CD4-positive, CD25-positive, alpha-beta regulatory T cell (primary cell): ENCODE data around the gene SLC25A40. TPM values are rescaled to one million over a fixed set of nuclear protein-coding genes. Genes with fewer than 3 reads are reported as not detected.
"Not testable (repeated sequence)": the region's sequence is repeated elsewhere in the genome, so short reads cannot be mapped to it uniquely, and the experiment has no call there.

ENCODE experiments used
- ATAC-seq, 2 donors: fragments of 150-1000 bp; cut with Tn5 transposase; one replicate each; pipeline ENCODE4 v1.10.0; 2021; ENCODE audit warnings: low read depth in 2 of 2, moderate number of reproducible peaks in 2 of 2, moderate library complexity in 1 of 2
- DNase-seq, 3 donors: peaks; one replicate each; pipeline versions ENCODE4 v3.0.0 to v3.0.0-alpha.2; 2012 to 2022; ENCODE audit warnings: mixed read lengths in 1 of 3
- H3K27ac ChIP-seq: one replicate; pipeline ENCODE4 v1.7.0; 2013; ENCODE audit warnings: mild to moderate bottlenecking, low read length; ENCODE audit not compliant: insufficient read depth, poor library complexity, severe bottlenecking
- H3K27me3 ChIP-seq: one replicate; pipeline ENCODE4 v1.7.0; 2013; ENCODE audit warnings: low read length; ENCODE audit not compliant: control insufficient read depth, insufficient read depth
- H3K36me3 ChIP-seq: one replicate; pipeline ENCODE4 v1.7.0; 2013; ENCODE audit warnings: mild to moderate bottlenecking, low read length, moderate library complexity; ENCODE audit not compliant: control insufficient read depth, insufficient read depth
- H3K4me1 ChIP-seq: 2 replicates; pipeline ENCODE4 v1.7.0; 2013; ENCODE audit warnings: mild to moderate bottlenecking, low read length; ENCODE audit not compliant: insufficient read depth, control insufficient read depth, poor library complexity, severe bottlenecking
- H3K4me3 ChIP-seq: one replicate; pipeline ENCODE4 v1.7.0; 2013; ENCODE audit warnings: low read depth, mild to moderate bottlenecking, low read length, moderate library complexity
- H3K9me3 ChIP-seq, 2 experiments: 1 replicate in 1 of 2; 2 replicates in 1 of 2; pipeline ENCODE4 v1.7.0; 2013; ENCODE audit warnings: low read length in 2 of 2, mild to moderate bottlenecking in 1 of 2, moderate library complexity in 1 of 2; ENCODE audit not compliant: control insufficient read depth in 2 of 2
- H3K27ac Mint-ChIP-seq, 3 donors: one replicate each; pipeline ENCODE4 v1.8.0; 2020 to 2022; ENCODE audit warnings: mild to moderate bottlenecking in 3 of 3, mixed read lengths in 3 of 3, moderate library complexity in 2 of 3
- H3K27me3 Mint-ChIP-seq: one replicate; pipeline ENCODE4 v1.8.0; 2022; ENCODE audit warnings: mild to moderate bottlenecking, mixed read lengths
- H3K36me3 Mint-ChIP-seq: one replicate; pipeline ENCODE4 v1.8.0; 2020; ENCODE audit warnings: mixed read lengths
- H3K4me1 Mint-ChIP-seq, 4 donors: one replicate each; pipeline ENCODE4 v1.8.0; 2020 to 2022; ENCODE audit warnings: mixed read lengths in 4 of 4, mild to moderate bottlenecking in 1 of 4
- H3K4me3 Mint-ChIP-seq, 4 donors: one replicate each; pipeline ENCODE4 v1.8.0; 2020 to 2022; ENCODE audit warnings: mild to moderate bottlenecking in 4 of 4, mixed read lengths in 4 of 4, moderate library complexity in 3 of 4
- H3K9me3 Mint-ChIP-seq, 7 donors: one replicate each; pipeline ENCODE4 v1.8.0; 2020 to 2022; ENCODE audit warnings: mixed read lengths in 7 of 7, mild to moderate bottlenecking in 3 of 7, moderate library complexity in 2 of 7
- polyA plus RNA-seq, 4 donors: library from polyadenylated mRNA; unstranded; fragments of 300-500 nt; fragmentation: Illumina TruSeq; gene quantifications; one replicate each; pipeline ENCODE4 v1.2.3, GENCODE V29; 2021
- total RNA-seq: library from RNA; stranded (reverse); gene quantifications from one replicate; pipeline ENCODE4 v1.2.3, GENCODE V29; 2022

Gene SLC25A40
- total and polyA plus RNA-seq, 5 donors from 2014 or later, result 13.4 to 24.2 (median 17.7) TPM

- not testable (repeated sequence) for DNase-seq, H3K27ac Mint-ChIP-seq, H3K4me3 Mint-ChIP-seq, H3K27me3 Mint-ChIP-seq, H3K27ac ChIP-seq, H3K4me1 ChIP-seq, H3K4me3 ChIP-seq, H3K27me3 ChIP-seq, ATAC-seq
- H3K9me3 ChIP-seq, result peaks cover 17 to 30% of the 10 kb centered on the region in 2 experiments
- Mint-ChIP-seq H3K9me3 (peaks cover 4 to 33% (median 15%) of the 10 kb centered on the region in 7 donors), H3K4me1 (peaks cover 6 to 20% (median 8%) of the 10 kb centered on the region in 4 donors), H3K36me3 (peaks cover 49% of the 10 kb centered on the region)
- peaks cover 34% of the 10 kb centered on the region for H3K36me3 ChIP-seq
These were observed 9.6 kb downstream of the SLC25A40 start for GRCh38 chr7:87866533-87866932.

- peaks cover 6 to 20% (median 7%) of the 10 kb centered on the region in 4 donors for H3K4me1 Mint-ChIP-seq
- no peak overlapping the region for H3K27ac Mint-ChIP-seq
- Histone ChIP-seq H3K27me3 (no peaks in the 10 kb centered on the region), H3K27ac (no peak overlapping the region), H3K36me3 (peaks cover 29% of the 10 kb centered on the region), H3K4me3 (no peak overlapping the region), H3K9me3 (peaks cover 14 to 27% of the 10 kb centered on the region in 2 experiments), H3K4me1 (no peaks in the 10 kb centered on the region)
- no peak overlapping the region for H3K4me3 Mint-ChIP-seq
- no peaks in the 10 kb centered on the region for H3K27me3 Mint-ChIP-seq
- ATAC-seq, result no peak
- no peak for DNase-seq
- peaks cover 44% of the 10 kb centered on the region for H3K36me3 Mint-ChIP-seq
- peaks cover 4 to 33% (median 15%) of the 10 kb centered on the region in 7 donors for H3K9me3 Mint-ChIP-seq
These were observed 10.1 kb downstream of the SLC25A40 start for GRCh38 chr7:87866089-87866488.

- no peak for ATAC-seq
- H3K27ac Mint-ChIP-seq, result peak overlapping the region in 1 of 3 donors; percentile 63
These were observed 17.6 kb downstream of the SLC25A40 start for GRCh38 chr7:87858417-87859100.

GRCh38 chr7:87853237-87853864, 22.8 kb downstream of the SLC25A40 start:
- ATAC-seq (no peak), DNase-seq (peak in 1 of 3 donors; percentile 26)
- Histone ChIP-seq H3K27me3 (no peaks in the 10 kb centered on the region), H3K27ac (no peak overlapping the region), H3K4me1 (peaks cover 4% of the 10 kb centered on the region), H3K36me3 (peaks cover 37% of the 10 kb centered on the region), H3K4me3 (peak overlapping the region; percentile 39), H3K9me3 (no peaks in the 10 kb centered on the region)
- Mint-ChIP-seq H3K4me3 (no peak overlapping the region), H3K4me1 (peaks cover 8 to 25% (median 20%) of the 10 kb centered on the region in 4 donors), H3K36me3 (peaks cover 47% of the 10 kb centered on the region), H3K27me3 (no peaks in the 10 kb centered on the region), H3K27ac (no peak overlapping the region), H3K9me3 (peaks cover 0 to 2% (median 0%) of the 10 kb centered on the region in 7 donors)

More at GRCh38 chr7:87858417-87859100, 17.6 kb downstream of the SLC25A40 start:
- no peak overlapping the region for H3K4me3 Mint-ChIP-seq
- no peaks in the 10 kb centered on the region for H3K4me1 ChIP-seq
- H3K36me3 Mint-ChIP-seq, result peaks cover 31% of the 10 kb centered on the region
- no peak overlapping the region for H3K4me3 ChIP-seq
- no peaks in the 10 kb centered on the region for H3K27me3 ChIP-seq
- no peaks in the 10 kb centered on the region for H3K9me3 ChIP-seq
- no peak for DNase-seq
- H3K4me1 Mint-ChIP-seq, result peaks cover 7 to 25% (median 18%) of the 10 kb centered on the region in 4 donors
- peaks cover 0 to 2% (median 0%) of the 10 kb centered on the region in 7 donors for H3K9me3 Mint-ChIP-seq
- H3K27ac ChIP-seq, result no peak overlapping the region
- peaks cover 28% of the 10 kb centered on the region for H3K36me3 ChIP-seq
- no peaks in the 10 kb centered on the region for H3K27me3 Mint-ChIP-seq

GRCh38 chr7:87852306-87852705, 23.9 kb downstream of the SLC25A40 start:
- ATAC-seq (no peak), DNase-seq (no peak)
- Histone ChIP-seq H3K36me3 (peaks cover 29% of the 10 kb centered on the region), H3K4me1 (peaks cover 4% of the 10 kb centered on the region), H3K9me3 (no peaks in the 10 kb centered on the region), H3K27ac (no peak overlapping the region), H3K27me3 (no peaks in the 10 kb centered on the region), H3K4me3 (no peak overlapping the region)
- peaks cover 0 to 2% (median 0%) of the 10 kb centered on the region in 7 donors for H3K9me3 Mint-ChIP-seq
- peaks cover 8 to 25% (median 18%) of the 10 kb centered on the region in 4 donors for H3K4me1 Mint-ChIP-seq
- no peak overlapping the region for H3K4me3 Mint-ChIP-seq
- H3K36me3 Mint-ChIP-seq, result peaks cover 38% of the 10 kb centered on the region
- H3K27ac Mint-ChIP-seq, result no peak overlapping the region
- H3K27me3 Mint-ChIP-seq, result no peaks in the 10 kb centered on the region

- peaks cover 0 to 2% (median 0%) of the 10 kb centered on the region in 7 donors for H3K9me3 Mint-ChIP-seq
- peak overlapping the region in 1 of 3 donors; percentile 30 for H3K27ac Mint-ChIP-seq
- H3K4me1 ChIP-seq, result peaks cover 4% of the 10 kb centered on the region
These were observed 25.1 kb downstream of the SLC25A40 start for GRCh38 chr7:87850836-87851593.

GRCh38 chr7:87837597-87837996, 38.6 kb downstream of the SLC25A40 start:
- ATAC-seq, result no peak
- no peaks in the 10 kb centered on the region for H3K27me3 ChIP-seq
- H3K4me1 Mint-ChIP-seq, result peaks cover 0 to 2% (median under 1%) of the 10 kb centered on the region in 4 donors
- H3K4me3 ChIP-seq, result no peak overlapping the region
- no peaks in the 10 kb centered on the region for H3K9me3 Mint-ChIP-seq
- DNase-seq, result peak in 1 of 3 donors; percentile 14
- H3K27me3 Mint-ChIP-seq, result no peaks in the 10 kb centered on the region
- H3K4me3 Mint-ChIP-seq, result no peak overlapping the region
- H3K36me3 ChIP-seq, result peaks cover 12% of the 10 kb centered on the region
- H3K27ac ChIP-seq, result no peak overlapping the region
- no peaks in the 10 kb centered on the region for H3K4me1 ChIP-seq
- peak overlapping the region in 1 of 3 donors; percentile 52 for H3K27ac Mint-ChIP-seq
- H3K9me3 ChIP-seq, result no peaks in the 10 kb centered on the region
- H3K36me3 Mint-ChIP-seq, result peaks cover 22% of the 10 kb centered on the region

More at GRCh38 chr7:87850836-87851593, 25.1 kb downstream of the SLC25A40 start:
- no peaks in the 10 kb centered on the region for H3K27me3 ChIP-seq
- ATAC-seq (no peak), DNase-seq (no peak)
- no peak overlapping the region for H3K4me3 Mint-ChIP-seq
- no peaks in the 10 kb centered on the region for H3K27me3 Mint-ChIP-seq
- peaks cover 39% of the 10 kb centered on the region for H3K36me3 Mint-ChIP-seq
- no peak overlapping the region for H3K4me3 ChIP-seq
- peaks cover 27% of the 10 kb centered on the region for H3K36me3 ChIP-seq
- H3K4me1 Mint-ChIP-seq, result peaks cover 8 to 25% (median 18%) of the 10 kb centered on the region in 4 donors
- no peaks in the 10 kb centered on the region for H3K9me3 ChIP-seq
- no peak overlapping the region for H3K27ac ChIP-seq
